Loucy (cell line): ENCODE data around the gene GRHL1.

Experiments
- CTCF ChIP-seq: fragments of 200-600 bp; sonication (generic); conservative IDR thresholded peaks from 2 replicates; pipeline ENCODE4 v1.5.1; 2014; ENCODE audit warnings: mild to moderate bottlenecking, antibody characterized with exemption, low read length
- EZH2phosphoT487 ChIP-seq: fragments of 200-600 bp; IDR thresholded peaks from 2 replicates; pipeline ENCODE4 v1.6.1; 2018; ENCODE audit warnings: antibody characterized with exemption, mild to moderate bottlenecking, moderate library complexity, borderline replicate concordance

GRCh38 chr2:9965119-9965822 lies 13.8 kb downstream of the GRHL1 start:
- TF ChIP-seq CTCF (no peak), EZH2phosphoT487 (no peak)
